Mesendoderm (in vitro differentiated cells): ENCODE measurements around the gene SNTB2.

Source experiments
- DNase-seq: peaks from one replicate; pipeline ENCODE4 v3.0.0; 2013
- H2AK5ac ChIP-seq: 2 replicates; pipeline ENCODE4 v1.6.1; 2013; ENCODE audit warnings: low read length, inconsistent platforms
- H2BK120ac ChIP-seq: 2 replicates; pipeline ENCODE4 v1.6.1; 2013; ENCODE audit warnings: low read depth, mild to moderate bottlenecking, low read length, moderate library complexity, mixed read lengths
- H2BK15ac ChIP-seq: replicated peaks from 2 replicates; pipeline ENCODE4 v1.6.1; 2013; ENCODE audit warnings: low read depth, mild to moderate bottlenecking, moderate library complexity
- H2BK5ac ChIP-seq: 2 replicates; pipeline ENCODE4 v1.6.1; 2013; ENCODE audit warnings: low read length, inconsistent platforms
- H3K18ac ChIP-seq: 2 replicates; pipeline ENCODE4 v1.6.1; 2013; ENCODE audit warnings: mild to moderate bottlenecking, low read length, mixed read lengths
- H3K23ac ChIP-seq: one replicate; pipeline ENCODE4 v1.6.1; 2013; ENCODE audit warnings: low read length
- H3K27ac ChIP-seq: 2 replicates; pipeline ENCODE4 v1.5.1; 2013; ENCODE audit warnings: low read depth, mild to moderate bottlenecking, inconsistent platforms, low read length, moderate library complexity
- H3K27me3 ChIP-seq: 2 replicates; pipeline ENCODE4 v1.6.1; 2013; ENCODE audit warnings: low read length, control low read depth, mild to moderate bottlenecking, inconsistent platforms; ENCODE audit not compliant: insufficient read depth, poor library complexity
- H3K36me3 ChIP-seq: 2 replicates; pipeline ENCODE4 v1.6.1; 2013; ENCODE audit warnings: low read length, inconsistent platforms; ENCODE audit not compliant: control insufficient read depth, insufficient read depth
- H3K4ac ChIP-seq: one replicate; pipeline ENCODE4 v1.6.1; 2013; ENCODE audit warnings: low read depth, mild to moderate bottlenecking, low read length, moderate library complexity
- H3K4me1 ChIP-seq: 2 replicates; pipeline ENCODE4 v1.6.1; 2013; ENCODE audit warnings: low read depth, low read length, inconsistent platforms; ENCODE audit not compliant: control insufficient read depth
- H3K4me2 ChIP-seq: 2 replicates; pipeline ENCODE4 v1.6.1; 2013; ENCODE audit warnings: low read length
- H3K4me3 ChIP-seq: 2 replicates; pipeline ENCODE4 v1.5.1; 2013; ENCODE audit warnings: mild to moderate bottlenecking, low read length
- H3K56ac ChIP-seq: one replicate; pipeline ENCODE4 v1.6.1; 2013; ENCODE audit warnings: low read length
- H3K79me1 ChIP-seq: 2 replicates; pipeline ENCODE4 v1.6.1; 2013; ENCODE audit warnings: low read length, inconsistent platforms
- H3K79me2 ChIP-seq: 2 replicates; pipeline ENCODE4 v1.6.1; 2013; ENCODE audit warnings: mild to moderate bottlenecking, low read length; ENCODE audit not compliant: control insufficient read depth, insufficient read depth
- H3K9ac ChIP-seq: 2 replicates; pipeline ENCODE4 v1.6.1; 2013; ENCODE audit warnings: low read length, inconsistent platforms
- H4K5ac ChIP-seq: one replicate; pipeline ENCODE4 v1.6.1; 2013; ENCODE audit warnings: low read length
- H4K8ac ChIP-seq: one replicate; pipeline ENCODE4 v1.6.1; 2013; ENCODE audit warnings: low read depth, mild to moderate bottlenecking, control low read depth, low read length, moderate library complexity
- WGBS: extraction: QIAGEN DNeasy Blood & Tissue Kit; methylation state at CpG from one replicate; pipeline ENCODE4 v1.1.7; 2013; ENCODE audit warnings: low lambda C conversion rate, missing lambda C conversion rate; ENCODE audit not compliant: insufficient coverage; ENCODE audit errors: extremely low coverage; 5-methylcytosine and 5-hydroxymethylcytosine counted together

Gene SNTB2

DNA sequence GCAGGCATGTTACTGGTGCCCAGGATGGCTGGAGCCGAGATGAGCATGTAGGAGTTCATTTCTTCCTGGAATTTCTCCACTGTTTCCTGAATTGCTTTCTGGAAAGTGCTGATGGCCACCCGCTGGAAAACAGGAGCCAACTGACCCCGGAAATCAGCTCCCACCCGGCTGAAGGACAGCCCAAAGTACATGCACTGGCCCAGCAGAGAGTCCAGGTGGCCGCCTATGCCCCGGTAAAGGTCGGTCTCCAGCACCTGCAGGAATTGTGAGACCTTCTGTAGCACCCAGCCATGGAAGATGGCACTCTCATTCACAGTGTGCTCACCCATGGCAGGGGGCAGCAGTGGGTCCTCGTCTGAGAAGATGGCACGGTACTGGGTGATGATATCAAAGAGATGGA is 147.7 kb downstream of the SNTB2 start:
- H3K4me3 ChIP-seq: no peak overlapping the region
- no peak overlapping the region for H2BK5ac ChIP-seq
- peaks cover 12% of the 10 kb centered on the region for H3K79me2 ChIP-seq
- H2BK15ac ChIP-seq: no peak overlapping the region
- no peak overlapping the region for H2BK120ac ChIP-seq
- H4K8ac ChIP-seq: no peak overlapping the region
- no peak for DNase-seq
- H3K56ac ChIP-seq: no peak overlapping the region
- no peak overlapping the region for H4K5ac ChIP-seq
- no peak overlapping the region for H3K9ac ChIP-seq
- peaks cover 12% of the 10 kb centered on the region for H3K36me3 ChIP-seq
- peaks cover 2% of the 10 kb centered on the region for H3K4me1 ChIP-seq
- H2AK5ac ChIP-seq: no peak overlapping the region
- no peak overlapping the region for H3K4me2 ChIP-seq
- H3K4ac ChIP-seq: no peak overlapping the region
- no peaks in the 10 kb centered on the region for H3K27me3 ChIP-seq
- H3K79me1 ChIP-seq: peaks cover 6% of the 10 kb centered on the region
- H3K27ac ChIP-seq: no peak overlapping the region
- no peak overlapping the region for H3K18ac ChIP-seq
- no peak overlapping the region for H3K23ac ChIP-seq
- no CpG with 5 or more reads among the region's 9 CpGs for WGBS

DNA sequence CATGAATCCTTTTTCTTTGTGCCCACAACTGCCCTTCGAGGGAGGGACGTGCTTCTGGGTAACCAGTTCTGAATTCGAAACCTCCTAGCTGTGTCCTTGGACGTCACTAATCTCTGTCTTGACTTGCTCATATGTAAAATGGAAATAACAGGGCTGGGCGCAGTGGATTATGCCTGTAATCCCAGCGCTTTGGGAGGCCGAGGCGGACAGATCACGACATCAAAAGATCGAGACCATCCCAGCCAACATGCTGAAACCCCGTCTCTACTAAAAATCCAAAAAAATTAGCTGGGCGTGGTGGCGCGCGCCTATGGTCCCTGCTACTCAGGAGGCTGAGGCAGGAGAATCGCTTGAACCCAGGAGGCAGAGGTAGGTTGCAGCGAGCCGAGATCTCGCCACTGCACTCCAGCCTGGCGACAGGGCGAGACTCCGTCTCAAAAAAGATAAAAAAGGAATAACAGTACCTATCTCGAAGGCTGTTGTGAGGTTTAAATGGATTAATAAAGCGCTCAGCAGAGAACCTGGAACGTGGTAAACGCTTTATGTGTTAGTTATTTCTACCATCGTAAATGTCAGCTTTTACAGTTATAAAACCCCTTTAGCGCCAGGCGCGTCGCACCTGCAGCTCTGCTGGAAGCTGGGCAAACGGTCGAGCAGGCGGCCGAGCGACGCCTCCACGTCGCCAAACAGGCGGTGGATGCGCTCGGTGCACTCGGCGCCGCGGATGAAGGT is 151.8 kb downstream of the SNTB2 start:
- Histone ChIP-seq H3K4me1 (peaks cover 2% of the 10 kb centered on the region), H3K4me2 (peak overlapping the region; percentile 70), H3K79me2 (peaks cover 31% of the 10 kb centered on the region), H3K27ac (peak overlapping the region; percentile 77), H3K9ac (peak overlapping the region; percentile 99), H3K4me3 (peak overlapping the region; percentile 99), H3K23ac (no peak overlapping the region), H2AK5ac (no peak overlapping the region), H2BK120ac (no peak overlapping the region), H3K36me3 (peaks cover 12% of the 10 kb centered on the region), H2BK15ac (no peak overlapping the region), H4K8ac (no peak overlapping the region), H2BK5ac (peak overlapping the region; percentile 45), H3K27me3 (no peaks in the 10 kb centered on the region), H4K5ac (no peak overlapping the region), H3K79me1 (peaks cover 11% of the 10 kb centered on the region), H3K18ac (peak overlapping the region; percentile 55), H3K4ac (peak overlapping the region; percentile 17), H3K56ac (peak overlapping the region; percentile 99)
- no CpG with 5 or more reads among the region's 46 CpGs for WGBS
- DNase-seq: no peak

DNA sequence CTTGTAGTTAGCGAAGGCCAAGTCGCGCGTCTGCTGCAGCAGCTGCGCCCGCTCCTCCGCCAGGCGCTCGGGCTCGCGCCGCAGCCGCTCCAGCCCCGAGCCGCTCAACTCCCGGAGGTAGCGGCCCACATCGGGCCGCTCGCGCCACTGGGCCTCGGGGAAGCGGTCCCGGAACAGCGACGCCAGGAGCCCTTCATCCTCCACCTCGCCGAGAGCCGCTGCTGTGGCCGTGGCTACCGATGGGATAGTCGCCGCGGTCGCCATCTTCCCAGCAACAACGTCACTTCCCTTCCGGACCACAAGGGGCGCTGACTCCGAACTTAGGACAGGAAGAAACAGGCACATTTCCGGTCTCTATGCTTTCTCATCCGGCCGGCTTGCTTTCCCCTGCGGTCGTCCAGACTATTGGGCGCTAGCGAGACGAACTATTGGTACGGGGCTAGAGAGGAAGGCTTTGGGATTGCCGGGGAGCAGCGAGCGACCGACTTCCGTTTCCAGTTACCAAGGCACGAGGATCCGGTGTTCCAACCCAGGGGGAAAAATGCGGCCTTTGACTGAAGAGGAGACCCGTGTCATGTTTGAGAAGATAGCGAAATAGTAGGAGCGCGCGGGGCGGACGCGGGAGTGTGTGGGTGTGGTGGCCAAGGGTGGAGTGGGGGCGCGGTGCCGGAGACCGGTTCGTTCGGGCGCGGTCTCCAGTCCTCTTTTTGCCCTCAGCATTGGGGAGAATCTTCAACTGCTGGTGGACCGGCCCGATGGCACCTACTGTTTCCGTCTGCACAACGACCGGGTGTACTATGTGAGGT is 152.5 kb downstream of the SNTB2 start, which contains the start of the genes COG8 and NIP7:
COG8 (minus strand) TSS at position 276 of the 806 bp plus-strand sequence; CDS start at position 264, 12 bp downstream.
NIP7 (plus strand) TSS at position 484 of the 806 bp plus-strand sequence; CDS start at position 542, 58 bp downstream.
- WGBS: no CpG with 5 or more reads among the region's 77 CpGs
- Histone ChIP-seq H3K9ac (peak within 1 kb of the TSS; percentile 99), H3K18ac (peak within 1 kb of the TSS; percentile 55), H4K5ac (no peak within 1 kb of the TSS), H3K79me1 (peaks cover 11% of the 10 kb centered on the region), H2BK5ac (peak within 1 kb of the TSS; percentile 45), H3K23ac (peak within 1 kb of the TSS; percentile 82), H3K27me3 (no peaks in the 10 kb centered on the region), H2BK15ac (no peak within 1 kb of the TSS), H3K4me1 (peaks cover 2% of the 10 kb centered on the region), H3K27ac (peak within 1 kb of the TSS; percentile 77), H3K79me2 (peaks cover 31% of the 10 kb centered on the region), H3K4me2 (peak within 1 kb of the TSS; percentile 99), H2AK5ac (peak within 1 kb of the TSS; percentile 74), H3K4ac (peak within 1 kb of the TSS; percentile 87), H2BK120ac (no peak within 1 kb of the TSS), H3K56ac (peak within 1 kb of the TSS; percentile 99), H4K8ac (no peak within 1 kb of the TSS), H3K36me3 (peaks cover 8% of the 10 kb centered on the region), H3K4me3 (peak within 1 kb of the TSS; percentile 99)
- peak; percentile 100 for DNase-seq

DNA sequence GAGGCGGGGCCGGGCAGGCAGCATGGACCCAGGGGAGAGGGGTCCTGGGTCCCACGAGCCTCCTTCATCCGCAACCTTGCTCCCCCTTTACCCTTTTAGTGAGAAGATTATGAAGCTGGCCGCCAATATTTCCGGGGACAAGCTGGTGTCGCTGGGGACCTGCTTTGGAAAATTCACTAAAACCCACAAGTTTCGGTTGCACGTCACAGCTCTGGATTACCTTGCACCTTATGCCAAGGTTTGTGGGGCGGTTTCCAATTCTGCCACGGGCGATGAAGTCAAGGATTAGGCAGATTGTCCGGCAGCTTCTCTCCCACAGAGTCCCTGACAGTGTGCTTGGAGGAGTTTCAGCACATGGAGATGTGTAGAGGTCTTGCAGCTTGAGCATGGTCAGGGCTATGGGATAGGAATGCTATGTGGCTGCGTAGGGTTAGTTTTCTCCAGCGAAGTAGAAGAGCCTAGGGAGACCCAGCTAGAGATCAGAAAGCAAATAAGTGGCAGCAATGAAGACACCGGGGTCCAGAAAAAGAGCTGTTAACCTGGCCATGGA is 153.2 kb downstream of the SNTB2 start:
- H3K4me2 ChIP-seq: peak overlapping the region; percentile 99
- H2AK5ac ChIP-seq: peak overlapping the region; percentile 74
- WGBS: no CpG with 5 or more reads among the region's 16 CpGs
- peaks cover under 1% of the 10 kb centered on the region for H3K36me3 ChIP-seq
- no peaks in the 10 kb centered on the region for H3K27me3 ChIP-seq
- H2BK5ac ChIP-seq: no peak overlapping the region
- peaks cover 31% of the 10 kb centered on the region for H3K79me2 ChIP-seq
- H3K18ac ChIP-seq: no peak overlapping the region
- peak overlapping the region; percentile 70 for H3K27ac ChIP-seq
- peak; percentile 25 for DNase-seq
- H3K56ac ChIP-seq: peak overlapping the region; percentile 98
- peak overlapping the region; percentile 82 for H3K23ac ChIP-seq
- peak overlapping the region; percentile 87 for H3K4ac ChIP-seq
- peak overlapping the region; percentile 92 for H3K4me3 ChIP-seq
- H3K4me1 ChIP-seq: peaks cover 2% of the 10 kb centered on the region
- H2BK15ac ChIP-seq: no peak overlapping the region
- H3K9ac ChIP-seq: peak overlapping the region; percentile 95
- H3K79me1 ChIP-seq: peaks cover 9% of the 10 kb centered on the region
- H2BK120ac ChIP-seq: no peak overlapping the region
- H4K8ac ChIP-seq: no peak overlapping the region
- H4K5ac ChIP-seq: no peak overlapping the region

DNA sequence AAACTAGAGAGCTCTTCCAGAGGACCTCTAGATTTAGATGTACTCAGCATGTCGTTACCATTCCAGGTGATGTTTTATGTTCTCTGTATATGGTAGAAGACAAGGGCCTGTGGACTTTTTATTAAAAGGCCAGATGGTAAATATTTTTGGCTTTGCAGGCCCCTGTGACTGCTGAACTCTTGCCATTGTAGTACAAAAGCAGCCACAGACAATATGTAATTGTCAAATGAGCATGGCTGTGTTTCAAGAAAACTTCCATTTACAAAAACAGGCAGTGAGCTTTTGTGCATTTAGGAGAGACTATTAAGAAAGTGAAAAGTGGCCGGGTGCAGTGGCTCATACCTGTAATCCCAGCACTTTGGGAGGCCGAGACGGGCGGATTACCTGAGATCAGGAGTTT is 157.2 kb downstream of the SNTB2 start:
- Histone ChIP-seq H4K5ac (no peak overlapping the region), H4K8ac (no peak overlapping the region), H3K23ac (no peak overlapping the region), H2AK5ac (no peak overlapping the region), H3K4ac (no peak overlapping the region), H3K9ac (no peak overlapping the region), H3K56ac (no peak overlapping the region), H3K4me2 (no peak overlapping the region), H3K27me3 (no peaks in the 10 kb centered on the region), H2BK5ac (no peak overlapping the region), H3K27ac (no peak overlapping the region), H3K79me2 (peaks cover 22% of the 10 kb centered on the region), H3K18ac (no peak overlapping the region), H3K4me1 (no peaks in the 10 kb centered on the region), H2BK15ac (no peak overlapping the region), H3K36me3 (no peaks in the 10 kb centered on the region), H3K4me3 (no peak overlapping the region), H2BK120ac (no peak overlapping the region), H3K79me1 (peaks cover 5% of the 10 kb centered on the region)
- WGBS: no CpG with 5 or more reads among the region's 5 CpGs
- DNase-seq: no peak
